GM03348 (cell line): ENCODE measurements around the gene NANOS2.
"Not testable (repeated sequence)": the region's sequence is repeated elsewhere in the genome, so short reads cannot be mapped to it uniquely, and the experiment has no call there.

Experiments
- DNase-seq: peaks from one replicate; pipeline ENCODE4 v3.0.0; 2012; ENCODE audit warnings: low spot score

Gene NANOS2

DNA sequence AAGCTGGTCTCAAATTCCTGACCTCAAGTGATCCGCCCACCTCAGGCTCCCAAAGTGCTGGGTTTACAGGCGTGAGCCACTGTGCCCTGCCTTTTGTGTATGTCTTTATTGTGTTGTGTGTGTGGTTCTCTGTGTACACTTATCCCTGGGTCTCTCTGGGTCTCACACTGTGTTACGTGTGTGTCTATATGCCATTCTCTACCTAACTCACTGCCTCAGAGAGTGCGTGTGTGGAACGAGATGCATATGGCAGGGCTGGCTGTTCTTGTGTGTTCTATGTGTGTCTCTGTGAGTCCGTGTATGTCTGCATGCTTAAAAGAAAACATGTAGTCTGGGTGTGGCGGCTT, 40.0 kb downstream of the NANOS2 start:
- DNase-seq: no peak

DNA sequence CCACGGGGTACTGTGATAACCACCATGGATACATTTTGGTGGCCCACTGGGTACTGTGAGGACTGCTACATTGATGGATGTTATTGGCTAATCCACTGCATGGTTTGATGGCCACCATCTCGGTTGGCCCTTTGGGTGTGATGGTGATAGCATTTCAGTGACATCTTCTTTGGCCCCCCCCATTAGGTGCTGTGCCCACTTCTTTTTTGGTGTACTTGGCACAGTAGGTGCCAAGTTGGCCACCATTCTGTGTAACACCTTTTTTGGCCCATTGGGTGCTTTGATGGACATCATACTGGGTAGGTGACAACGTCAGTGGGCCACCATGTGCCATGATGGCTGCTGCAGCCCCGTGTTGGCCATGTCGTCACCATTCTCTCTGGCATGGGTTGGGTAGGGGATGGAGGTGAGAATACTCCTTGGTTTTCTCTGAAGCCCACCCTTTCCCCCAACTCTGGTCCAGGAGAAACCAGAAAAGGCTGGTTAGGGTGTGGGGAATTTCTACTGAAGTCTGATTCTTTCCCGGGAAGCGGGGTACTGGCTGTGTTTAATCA, 41.3 kb downstream of the NANOS2 start:
- DNase-seq: no peak

DNA sequence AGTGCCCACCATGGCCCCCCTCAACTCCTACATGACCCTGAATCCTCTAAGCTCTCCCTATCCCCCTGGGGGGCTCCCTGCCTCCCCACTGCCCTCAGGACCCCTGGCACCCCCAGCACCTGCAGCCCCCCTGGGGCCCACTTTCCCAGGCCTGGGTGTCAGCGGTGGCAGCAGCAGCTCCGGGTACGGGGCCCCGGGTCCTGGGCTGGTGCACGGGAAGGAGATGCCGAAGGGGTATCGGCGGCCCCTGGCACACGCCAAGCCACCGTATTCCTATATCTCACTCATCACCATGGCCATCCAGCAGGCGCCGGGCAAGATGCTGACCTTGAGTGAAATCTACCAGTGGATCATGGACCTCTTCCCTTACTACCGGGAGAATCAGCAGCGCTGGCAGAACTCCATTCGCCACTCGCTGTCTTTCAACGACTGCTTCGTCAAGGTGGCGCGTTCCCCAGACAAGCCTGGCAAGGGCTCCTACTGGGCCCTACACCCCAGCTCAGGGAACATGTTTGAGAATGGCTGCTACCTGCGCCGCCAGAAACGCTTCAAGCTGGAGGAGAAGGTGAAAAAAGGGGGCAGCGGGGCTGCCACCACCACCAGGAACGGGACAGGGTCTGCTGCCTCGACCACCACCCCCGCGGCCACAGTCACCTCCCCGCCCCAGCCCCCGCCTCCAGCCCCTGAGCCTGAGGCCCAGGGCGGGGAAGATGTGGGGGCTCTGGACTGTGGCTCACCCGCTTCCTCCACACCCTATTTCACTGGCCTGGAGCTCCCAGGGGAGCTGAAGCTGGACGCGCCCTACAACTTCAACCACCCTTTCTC, 42.3 kb downstream of the NANOS2 start:
- no peak for DNase-seq

DNA sequence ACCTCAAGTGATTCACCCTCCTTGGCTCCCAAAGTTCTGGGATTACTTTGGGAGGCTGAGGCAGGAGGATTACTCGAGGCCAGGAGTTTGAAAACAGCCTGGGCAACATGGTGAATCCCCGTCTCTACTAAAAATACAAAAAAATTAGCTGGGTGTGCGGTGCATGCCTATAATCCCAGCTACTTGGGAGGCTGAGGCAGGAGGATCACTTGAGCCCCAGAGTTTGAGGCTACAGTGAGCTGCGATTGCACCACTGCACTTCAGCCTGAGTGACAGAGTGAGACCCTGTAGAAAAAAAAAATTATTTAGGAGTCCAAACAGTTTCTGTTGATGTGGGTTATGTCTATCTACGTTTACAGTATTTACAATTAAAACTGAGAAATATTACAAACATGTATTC, 43.8 kb downstream of the NANOS2 start:
- DNase-seq: no peak

DNA sequence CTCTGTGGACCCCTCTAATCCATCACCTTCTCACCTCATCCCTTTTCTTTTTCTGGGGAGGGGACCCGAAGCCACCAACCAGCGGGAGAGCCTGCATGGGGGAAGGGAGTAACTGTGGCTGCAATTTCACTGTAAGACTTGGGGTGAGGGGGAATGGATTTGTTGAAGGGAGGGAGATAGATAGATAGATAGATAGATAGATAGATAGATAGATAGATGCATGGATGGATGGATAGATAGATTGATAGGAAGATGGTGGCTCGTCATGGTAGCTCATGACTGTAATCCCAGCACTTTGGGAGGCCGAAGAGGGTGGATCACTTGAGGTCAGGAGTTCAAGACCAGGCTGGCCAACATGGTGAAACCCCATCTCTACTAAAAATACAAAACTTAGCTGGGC, 47.3 kb downstream of the NANOS2 start:
- DNase-seq: not testable (repeated sequence)

DNA sequence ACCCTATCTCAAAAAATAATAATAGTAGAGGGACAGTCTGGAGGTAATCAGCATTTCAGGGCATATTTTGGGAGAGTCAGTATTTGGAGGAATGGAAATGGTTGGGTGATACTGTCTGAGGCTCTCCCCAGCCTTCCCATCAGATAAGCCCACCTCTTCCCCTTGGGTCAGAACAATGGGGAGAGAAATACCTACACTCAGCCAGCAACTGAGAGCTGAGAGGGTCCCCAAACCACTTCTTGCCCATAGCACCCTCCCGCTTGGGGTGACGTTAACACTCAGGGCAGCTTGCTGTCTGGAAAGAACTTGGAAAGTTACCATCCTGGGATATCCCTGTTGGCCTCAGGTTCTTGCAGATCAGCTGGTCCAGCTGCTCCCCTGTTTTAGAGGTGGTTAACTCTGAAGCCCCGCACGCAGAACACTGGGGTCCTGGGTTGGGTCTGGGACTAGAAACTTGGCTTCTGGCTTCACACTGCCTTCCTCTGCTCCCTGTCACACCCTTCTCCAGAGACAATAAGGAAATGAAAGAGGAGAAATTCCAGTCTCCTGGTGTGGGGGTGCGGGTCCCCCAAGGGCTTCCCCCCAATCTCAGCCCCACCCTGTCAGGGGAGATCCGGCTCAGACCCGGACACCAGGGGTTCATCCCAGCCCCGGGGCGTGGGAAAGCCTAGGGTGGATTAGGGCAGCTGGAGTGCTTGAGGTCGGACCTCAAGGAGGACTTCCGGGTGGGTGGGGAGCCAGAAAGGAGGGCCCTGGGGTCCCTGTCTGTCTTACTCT, 48.0 kb downstream of the NANOS2 start:
- DNase-seq: no peak

DNA sequence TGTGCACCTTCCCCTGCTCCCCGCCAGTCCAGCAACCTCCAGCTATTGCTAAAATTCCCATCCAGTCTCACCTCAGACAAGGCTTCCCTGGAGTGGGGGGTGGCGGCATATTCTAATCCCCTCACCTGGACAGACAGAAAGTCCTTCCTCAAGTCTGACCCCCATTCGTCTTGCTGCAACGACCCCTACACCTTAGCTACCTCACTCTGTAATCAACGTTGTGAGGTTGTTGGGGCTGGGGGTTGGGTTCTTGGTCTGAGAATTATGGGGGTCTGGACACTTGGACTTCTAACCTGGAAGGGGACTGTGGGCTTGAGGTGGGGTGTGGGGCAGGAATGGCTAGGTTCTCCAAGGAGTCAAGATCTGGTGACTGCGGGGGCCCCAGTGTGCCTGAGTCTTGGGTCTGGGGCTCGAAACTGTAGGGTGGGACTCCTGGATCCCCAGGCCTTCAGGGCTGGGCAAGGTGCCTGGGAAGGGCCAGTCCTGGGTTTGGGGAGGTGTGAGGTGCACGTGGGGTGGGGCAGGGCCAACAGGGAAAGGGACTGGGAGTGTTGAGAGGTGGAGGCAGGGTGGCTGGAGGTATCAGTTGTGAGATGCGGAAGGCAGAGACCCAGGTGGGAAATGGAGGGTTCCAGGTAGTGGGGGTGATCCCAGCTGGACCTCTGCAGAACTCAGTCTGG, 49.2 kb downstream of the NANOS2 start:
- DNase-seq: no peak

DNA sequence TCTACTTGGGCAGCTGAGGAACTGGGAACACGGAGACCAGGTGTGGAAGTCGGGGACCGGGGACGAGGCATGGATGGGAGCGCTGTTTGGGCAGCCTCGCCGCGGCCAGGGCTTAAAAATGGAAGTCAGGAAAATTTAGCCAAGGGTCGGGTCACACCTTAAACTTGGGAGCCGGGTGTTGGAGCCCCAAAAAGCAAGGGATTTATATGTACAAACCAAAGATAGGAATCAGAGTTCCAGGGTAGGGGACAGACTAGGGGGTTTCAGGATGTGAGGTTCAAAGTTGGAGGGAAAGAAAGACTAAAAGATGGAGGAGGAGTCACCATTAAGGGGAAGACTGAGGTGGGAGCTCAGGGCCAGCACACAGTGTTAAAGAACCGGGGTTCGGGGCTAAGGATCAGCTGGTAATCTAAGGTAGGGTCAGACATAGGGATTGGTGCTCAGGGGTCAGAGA, 49.9 kb downstream of the NANOS2 start:
- no peak for DNase-seq

DNA sequence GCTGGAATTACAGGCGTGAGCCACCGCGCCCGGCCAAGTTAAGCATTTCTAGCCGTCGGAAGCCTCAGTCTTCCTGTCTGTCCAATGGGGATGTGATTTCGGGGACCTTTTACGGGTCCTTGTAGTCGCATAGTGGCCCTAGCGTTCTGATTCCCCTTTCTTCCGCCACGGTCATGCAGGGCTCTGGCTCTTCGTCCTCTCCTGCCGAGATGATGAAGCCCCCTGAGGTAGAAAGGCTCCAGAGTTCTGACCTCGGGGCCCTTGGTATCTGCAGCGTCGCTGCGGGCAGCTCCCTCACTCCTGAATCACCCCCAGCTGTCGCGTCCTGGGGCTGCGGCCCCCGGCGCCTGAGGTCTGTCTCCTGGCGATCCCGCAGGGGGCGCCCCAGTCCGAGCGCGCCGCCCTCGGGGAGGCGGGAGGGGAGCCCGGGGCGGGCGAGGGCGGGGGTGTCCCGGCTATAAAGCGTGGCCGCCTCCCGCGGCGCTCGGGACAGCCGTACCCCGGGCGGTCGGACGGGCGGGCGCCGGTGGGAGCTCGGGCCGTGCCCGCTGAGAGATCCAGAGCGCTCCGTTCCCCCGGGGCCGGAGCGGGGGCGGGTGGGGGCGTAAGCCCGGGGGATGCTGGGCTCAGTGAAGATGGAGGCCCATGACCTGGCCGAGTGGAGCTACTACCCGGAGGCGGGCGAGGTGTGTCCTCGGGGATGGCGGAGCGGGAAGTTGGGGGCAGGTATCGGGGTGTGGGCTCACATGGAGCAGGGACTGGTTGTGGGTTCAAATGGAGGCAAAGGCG, 50.5 kb downstream of the NANOS2 start, which contains the start of gene FOXA3:
FOXA3 (plus strand) TSS at position 487 of the 789 bp plus-strand sequence; CDS start at position 618, 131 bp downstream.
- DNase-seq: peak; percentile 74

DNA sequence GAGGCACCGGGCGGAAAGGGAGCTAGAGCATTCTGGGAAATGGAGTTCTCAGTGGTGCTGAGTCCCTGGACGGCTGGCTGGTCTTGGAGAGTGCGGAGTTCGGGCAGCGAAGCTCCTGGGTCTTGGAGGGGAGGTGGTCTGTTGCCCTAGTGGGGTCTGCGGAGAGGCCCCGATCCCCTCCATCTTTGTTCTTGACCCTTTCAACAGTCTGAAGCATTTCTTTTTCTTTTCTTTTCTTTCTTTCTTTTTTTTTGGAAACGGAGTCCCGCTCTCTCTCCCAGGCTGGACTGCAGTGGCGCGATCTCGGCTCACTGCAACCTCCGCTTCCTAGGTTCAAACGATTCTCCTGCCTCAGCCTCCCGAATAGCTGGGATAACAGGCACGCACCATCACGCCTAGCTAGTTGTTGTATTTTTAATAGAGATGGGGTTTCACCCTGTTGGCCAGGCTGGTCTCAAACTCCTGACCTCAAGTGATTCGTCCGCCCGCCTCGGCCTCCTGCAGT, 51.2 kb downstream of the NANOS2 start:
- no peak for DNase-seq
